Measurements from ENCODE around the gene PEMT. TPM values are rescaled to one million over a fixed set of nuclear protein-coding genes. Genes with fewer than 3 reads are reported as not detected.

PEMT gene
- total and polyA plus RNA-seq, 2 donors (not counting 1 experiment from before 2014, with no cell fraction given): 10.7 to 20.3 TPM

DNA sequence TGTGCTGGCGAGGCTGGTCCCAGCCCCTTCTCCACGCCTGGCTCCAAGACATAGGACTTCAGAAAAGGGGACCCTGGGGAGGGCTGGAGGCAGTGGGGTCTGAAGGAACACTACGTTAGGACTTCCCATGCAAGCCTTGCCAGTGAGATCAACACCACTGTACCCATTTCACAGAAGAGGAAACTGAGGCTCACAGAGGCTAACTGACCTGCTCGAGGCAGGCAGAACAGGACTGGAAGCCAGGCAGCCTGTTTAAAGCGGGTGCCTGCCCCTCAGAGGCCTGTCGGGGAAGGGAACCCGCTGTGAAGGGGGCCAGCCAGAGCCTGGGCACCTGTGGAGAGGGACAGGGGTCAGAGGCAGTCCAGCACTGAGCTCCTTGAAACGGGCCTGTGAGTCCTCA lies 32.3 kb downstream of the PEMT start:
- no peaks in the 10 kb centered on the region for H3K4me1 ChIP-seq (ENCODE audit: control insufficient read depth in 2 of 2, insufficient read depth in 2 of 2, low read length in 2 of 2)
- H3K4me2 ChIP-seq (replicated peaks; ENCODE audit: low read depth, low read length, poor library complexity, severe bottlenecking): no peak overlapping the region
- no peak overlapping the region for H3K9ac ChIP-seq (ENCODE audit: low read length)
- TF ChIP-seq EZH2 (IDR thresholded peaks at IDR 0.05; ENCODE audit: borderline replicate concordance, insufficient read depth, low read depth, low read length, poor library complexity, severe bottlenecking): no peak
- TF ChIP-seq, protein P1, sequence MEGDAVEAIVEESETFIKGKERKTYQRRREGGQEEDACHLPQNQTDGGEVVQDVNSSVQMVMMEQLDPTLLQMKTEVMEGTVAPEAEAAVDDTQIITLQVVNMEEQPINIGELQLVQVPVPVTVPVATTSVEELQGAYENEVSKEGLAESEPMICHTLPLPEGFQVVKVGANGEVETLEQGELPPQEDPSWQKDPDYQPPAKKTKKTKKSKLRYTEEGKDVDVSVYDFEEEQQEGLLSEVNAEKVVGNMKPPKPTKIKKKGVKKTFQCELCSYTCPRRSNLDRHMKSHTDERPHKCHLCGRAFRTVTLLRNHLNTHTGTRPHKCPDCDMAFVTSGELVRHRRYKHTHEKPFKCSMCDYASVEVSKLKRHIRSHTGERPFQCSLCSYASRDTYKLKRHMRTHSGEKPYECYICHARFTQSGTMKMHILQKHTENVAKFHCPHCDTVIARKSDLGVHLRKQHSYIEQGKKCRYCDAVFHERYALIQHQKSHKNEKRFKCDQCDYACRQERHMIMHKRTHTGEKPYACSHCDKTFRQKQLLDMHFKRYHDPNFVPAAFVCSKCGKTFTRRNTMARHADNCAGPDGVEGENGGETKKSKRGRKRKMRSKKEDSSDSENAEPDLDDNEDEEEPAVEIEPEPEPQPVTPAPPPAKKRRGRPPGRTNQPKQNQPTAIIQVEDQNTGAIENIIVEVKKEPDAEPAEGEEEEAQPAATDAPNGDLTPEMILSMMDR (IDR thresholded peaks at IDR 0.05): no peak
- Mint-ChIP-seq H3K27me3 (no peaks in the 10 kb centered on the region), H3K27ac (no peak overlapping the region), H3K9me3 (ENCODE audit: insufficient read depth) (no peaks in the 10 kb centered on the region), H3K4me3 (no peak overlapping the region), H3K4me1 (no peaks in the 10 kb centered on the region)
- 91% methylated on average over 8 of the region's 8 CpGs for WGBS (ENCODE audit: insufficient coverage)
- H3K27me3 ChIP-seq (replicated peaks in 1 of 4; ENCODE audit: control extremely low read depth in 1 of 4, control insufficient read depth in 3 of 4, insufficient read depth in 4 of 4, low read length in 3 of 4): no peaks in the 10 kb centered on the region
- no peak for ATAC-seq (ENCODE audit: low read depth)
- no peak overlapping the region for H3K27ac ChIP-seq (ENCODE audit: low read length in 2 of 2)
- H2AFZ ChIP-seq (ENCODE audit: insufficient read depth, low read depth, low read length, poor library complexity, severe bottlenecking): no peak overlapping the region
- H3K9me3 ChIP-seq (ENCODE audit: control extremely low read depth in 1 of 3, control insufficient read depth in 2 of 3, insufficient read depth in 1 of 3, low read length in 2 of 3): no peaks in the 10 kb centered on the region
- no peaks in the 10 kb centered on the region for H3K79me2 ChIP-seq (ENCODE audit: control insufficient read depth, insufficient read depth, low read length)
- intact Hi-C loops (cut with micrococcal nuclease): no loop called here
- POLR2A ChIA-PET: no interaction called here
- no peak overlapping the region for H3K4me3 ChIP-seq (ENCODE audit: control extremely low read depth in 1 of 5, extremely low read depth in 1 of 5, insufficient read depth in 1 of 5, low read depth in 2 of 5, low read length in 4 of 5)
- DNase-seq: no peak
- CTCF ChIA-PET: no interaction called here
- no peaks in the 10 kb centered on the region for H3K36me3 ChIP-seq (replicated peaks in 1 of 2; ENCODE audit: control extremely low read depth in 1 of 2, control insufficient read depth in 1 of 2, extremely low read depth in 1 of 2, insufficient read depth in 2 of 2, low read length in 1 of 2)
- no peaks in the 10 kb centered on the region for H4K20me1 ChIP-seq (ENCODE audit: control insufficient read depth, insufficient read depth, low read length, poor library complexity, severe bottlenecking)

DNA sequence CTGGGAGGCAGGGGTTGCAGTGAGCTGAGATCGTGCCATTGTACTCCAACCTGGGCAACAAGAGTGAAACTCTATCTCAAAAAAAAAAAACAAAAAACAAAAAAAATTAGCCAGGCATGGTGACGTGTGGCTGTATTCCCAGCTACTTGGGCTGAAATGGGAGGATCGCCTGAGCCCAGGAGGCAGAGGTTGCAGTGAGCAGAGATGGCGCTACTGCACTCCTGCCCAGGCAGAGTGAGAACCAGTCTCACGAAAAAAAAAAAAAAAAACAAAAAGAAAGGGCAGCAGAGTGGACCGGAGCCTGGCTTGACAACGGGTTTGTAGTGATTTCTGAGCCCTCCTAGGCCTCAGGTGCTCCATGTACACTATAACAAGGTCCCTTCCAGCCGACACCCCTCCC lies 33.1 kb downstream of the PEMT start:
- Histone ChIP-seq H3K4me3 (ENCODE audit: control extremely low read depth in 1 of 5, extremely low read depth in 1 of 5, insufficient read depth in 1 of 5, low read depth in 2 of 5, low read length in 4 of 5) (no peak overlapping the region), H3K27ac (ENCODE audit: low read length in 2 of 2) (no peak overlapping the region), H3K27me3 (replicated peaks in 1 of 4; ENCODE audit: control extremely low read depth in 1 of 4, control insufficient read depth in 3 of 4, insufficient read depth in 4 of 4, low read length in 3 of 4) (no peaks in the 10 kb centered on the region), H3K4me2 (replicated peaks; ENCODE audit: low read depth, low read length, poor library complexity, severe bottlenecking) (no peak overlapping the region), H3K9ac (ENCODE audit: low read length) (no peak overlapping the region), H2AFZ (ENCODE audit: insufficient read depth, low read depth, low read length, poor library complexity, severe bottlenecking) (no peak overlapping the region), H3K79me2 (ENCODE audit: control insufficient read depth, insufficient read depth, low read length) (no peaks in the 10 kb centered on the region), H3K9me3 (ENCODE audit: control extremely low read depth in 1 of 3, control insufficient read depth in 2 of 3, insufficient read depth in 1 of 3, low read length in 2 of 3) (no peaks in the 10 kb centered on the region), H4K20me1 (ENCODE audit: control insufficient read depth, insufficient read depth, low read length, poor library complexity, severe bottlenecking) (no peaks in the 10 kb centered on the region), H3K36me3 (replicated peaks in 1 of 2; ENCODE audit: control extremely low read depth in 1 of 2, control insufficient read depth in 1 of 2, extremely low read depth in 1 of 2, insufficient read depth in 2 of 2, low read length in 1 of 2) (no peaks in the 10 kb centered on the region), H3K4me1 (ENCODE audit: control insufficient read depth in 2 of 2, insufficient read depth in 2 of 2, low read length in 2 of 2) (no peaks in the 10 kb centered on the region)
- no peak overlapping the region for H3K27ac Mint-ChIP-seq
- ChIA-PET CTCF (no interaction called here), POLR2A (interaction anchor here (0.7 kb wide), 1 partner anchor 434 kb away, joined by 5 read pairs; no protein-coding TSS in a partner anchor)
- H3K4me1 Mint-ChIP-seq: no peaks in the 10 kb centered on the region
- 97% methylated on average over 4 of the region's 8 CpGs for WGBS (ENCODE audit: insufficient coverage)
- ATAC-seq (ENCODE audit: low read depth) (no peak), DNase-seq (no peak)
- no peak overlapping the region for H3K4me3 Mint-ChIP-seq
- intact Hi-C loops (cut with micrococcal nuclease): no loop called here
- H3K27me3 Mint-ChIP-seq: no peaks in the 10 kb centered on the region
- no peaks in the 10 kb centered on the region for H3K9me3 Mint-ChIP-seq (ENCODE audit: insufficient read depth)
- TF ChIP-seq, protein P1 (IDR thresholded peaks at IDR 0.05): no peak
- no peak for TF ChIP-seq EZH2 (IDR thresholded peaks at IDR 0.05; ENCODE audit: borderline replicate concordance, insufficient read depth, low read depth, low read length, poor library complexity, severe bottlenecking)
